B cell (primary cell): ENCODE data around the gene ECE1.

Experiments used
- CTCF ChIP-seq: fragments of 200-600 bp; IDR thresholded peaks from one replicate; pipeline ENCODE4 v1.8.0; 2022; ENCODE audit warnings: antibody characterized with exemption, mild to moderate bottlenecking
- EZH2 ChIP-seq: IDR thresholded peaks from 2 replicates; pipeline ENCODE4 v1.6.1; 2012; ENCODE audit warnings: borderline replicate concordance, low read depth, mild to moderate bottlenecking, moderate library complexity, low read length; ENCODE audit not compliant: insufficient read depth, poor library complexity, severe bottlenecking

- TF ChIP-seq EZH2 (no peak), CTCF (no peak)
These were observed 10.5 kb upstream of the ECE1 start for GRCh38 chr1:21300774-21301173.
